NT2/D1 (cell line): ENCODE results near the gene DMRT2.

Experiments
- YY1 ChIP-seq: IDR thresholded peaks from 2 replicates; pipeline ENCODE4 v1.6.1; 2011; ENCODE audit not compliant: insufficient read length, insufficient read depth
- ZNF274 ChIP-seq: IDR thresholded peaks from 2 replicates; pipeline ENCODE4 v1.6.1; 2011; ENCODE audit warnings: mild to moderate bottlenecking, low read depth, low read length

DNA sequence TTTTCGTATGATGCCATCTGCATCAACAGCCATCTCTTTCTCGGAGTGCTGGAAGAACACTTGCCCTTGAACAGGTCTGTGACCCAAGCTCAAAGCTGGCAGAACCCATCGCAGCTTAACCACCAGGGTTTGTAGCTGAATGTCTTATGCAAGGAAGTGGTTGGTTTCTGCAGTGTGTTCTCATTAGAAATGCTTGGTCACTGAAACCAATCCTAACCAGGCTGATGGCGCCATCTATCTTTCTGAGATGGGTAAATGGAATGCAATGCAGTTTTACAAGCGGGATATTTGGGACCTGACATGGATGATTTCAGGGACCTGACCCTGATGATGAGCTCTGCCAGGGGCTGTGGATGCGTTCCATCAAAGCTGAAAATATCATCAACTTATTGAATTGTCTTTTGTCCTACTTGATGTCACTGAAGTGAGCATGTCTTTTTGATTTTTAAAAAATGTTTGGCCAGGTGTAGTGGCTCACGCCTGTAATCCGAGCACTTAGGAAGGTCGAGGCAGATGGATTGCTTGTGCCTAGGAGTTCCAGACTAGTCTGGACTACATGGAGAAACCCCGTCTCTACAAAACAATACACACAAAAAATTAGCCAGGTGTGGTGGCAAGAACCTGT, 45.0 kb upstream of the DMRT2 start:
- TF ChIP-seq YY1 (no peak), ZNF274 (no peak)
